Myocyte (in vitro differentiated cells): ENCODE results near the gene RAB3GAP2. TPM values are rescaled to one million over a fixed set of nuclear protein-coding genes. Genes with fewer than 3 reads are reported as not detected.
A peak's percentile ranks its signal among the peaks of the same experiment; 100 is the strongest.
"Not testable (repeated sequence)": the region's sequence is repeated elsewhere in the genome, so short reads cannot be mapped to it uniquely, and the experiment has no call there.

ENCODE experiments used
- DNase-seq: peaks from one replicate; pipeline ENCODE4 v3.0.0-alpha.2; 2012; ENCODE audit warnings: low read depth
- total RNA-seq: library from RNA; depleted of rRNA; stranded (reverse); fragments of >200 nt; gene quantifications from 2 replicates; pipeline ENCODE4 v1.2.3, GENCODE V29; 2014

The RAB3GAP2 gene
- total RNA-seq, 1 donor from 2014 or later, result 21.4 TPM

DNA sequence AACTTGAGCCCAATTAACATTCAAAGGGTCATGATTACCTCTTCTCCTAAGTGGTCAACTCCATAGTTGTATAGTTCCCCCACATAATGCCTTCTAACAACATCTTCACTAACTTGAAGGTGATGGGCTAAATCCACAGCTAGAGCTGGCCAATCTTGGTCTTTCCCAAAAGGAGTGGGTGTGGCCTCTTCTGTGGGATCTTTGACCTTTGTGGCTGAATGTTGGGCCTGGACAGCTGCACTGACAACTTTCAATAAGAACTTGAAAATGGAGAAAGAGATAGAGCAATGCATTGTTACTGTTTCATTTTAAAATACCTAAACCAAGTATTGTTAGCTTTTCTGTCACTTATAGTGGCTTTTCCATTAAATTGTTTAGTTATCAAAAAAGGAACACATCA is 119.1 kb downstream of the RAB3GAP2 start:
- peak; percentile 74 for DNase-seq

DNA sequence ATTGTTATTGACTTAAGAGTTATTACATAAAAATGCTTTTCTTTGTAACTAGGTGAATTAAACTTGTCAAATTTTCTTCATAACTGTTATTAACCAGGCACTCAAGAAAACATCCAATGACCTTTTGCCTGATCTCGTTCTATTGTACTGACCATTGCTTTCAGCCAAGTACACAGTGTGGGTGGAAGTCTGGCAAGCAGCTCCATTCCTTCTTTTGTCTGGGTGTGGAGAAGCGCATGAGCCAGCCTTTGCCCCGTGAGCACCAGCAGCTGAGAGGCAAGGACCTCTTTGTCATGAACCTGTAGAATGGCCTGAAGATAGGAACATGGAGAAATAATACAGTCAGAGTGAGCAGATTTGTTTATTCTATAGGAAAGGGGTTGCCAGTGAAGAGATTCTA is 120.8 kb downstream of the RAB3GAP2 start:
- peak; percentile 21 for DNase-seq

DNA sequence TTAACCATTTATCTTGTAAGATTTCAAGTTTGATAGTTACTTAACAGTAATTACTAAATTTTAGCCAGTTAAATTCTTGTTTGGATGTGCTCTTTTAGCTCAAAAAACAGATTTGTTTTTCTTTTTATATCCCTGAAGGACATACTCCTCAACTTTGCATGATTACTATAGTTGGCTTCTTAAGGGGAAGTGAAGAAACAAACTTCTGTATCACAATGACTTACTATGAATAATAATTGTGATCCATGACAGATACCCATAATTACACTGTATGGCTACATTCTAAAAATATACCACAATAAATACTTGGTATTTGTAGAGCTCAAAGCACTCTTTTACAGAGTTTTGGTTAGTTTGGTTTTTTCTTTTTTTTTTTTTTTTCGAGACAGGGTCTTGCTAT is 122.5 kb downstream of the RAB3GAP2 start:
- no peak for DNase-seq

DNA sequence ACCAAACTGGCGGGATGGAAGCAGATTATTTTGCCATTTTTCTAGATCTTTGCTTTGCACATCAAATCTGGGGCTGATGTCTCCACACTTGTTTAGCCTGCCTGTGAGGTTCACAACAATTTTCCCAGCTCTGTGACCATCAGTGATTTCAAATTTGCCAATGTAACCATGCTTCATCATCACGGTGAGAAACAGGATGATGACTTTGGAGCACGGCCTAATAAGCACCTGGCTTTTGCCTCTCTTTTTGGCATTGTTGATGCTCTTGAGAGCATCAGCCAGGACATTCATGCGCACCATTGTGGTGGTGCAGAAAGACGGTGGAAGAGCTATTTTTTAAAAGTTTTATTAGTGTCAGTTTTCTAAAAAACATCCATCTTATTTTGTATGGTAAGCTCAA is 128.2 kb downstream of the RAB3GAP2 start:
- DNase-seq, result no peak

DNA sequence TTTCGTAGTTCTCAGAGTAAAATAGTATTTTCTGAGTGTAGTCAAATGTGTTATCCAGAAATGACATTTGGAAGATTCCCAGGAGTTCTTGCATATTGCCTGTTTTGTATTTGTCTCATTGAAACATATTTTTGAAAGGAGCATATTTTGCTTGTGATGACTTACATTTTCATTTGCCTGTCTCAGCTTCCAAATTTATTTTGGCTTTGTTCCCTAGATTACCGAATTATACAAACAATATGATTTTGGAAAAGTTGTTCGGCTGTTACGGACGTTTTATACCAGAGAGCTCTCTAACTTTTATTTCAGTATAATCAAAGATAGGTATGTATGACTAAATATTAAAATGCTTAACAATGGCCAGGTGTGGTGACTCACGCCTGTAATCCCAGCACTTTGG is 132.3 kb downstream of the RAB3GAP2 start:
- no peak for DNase-seq

DNA sequence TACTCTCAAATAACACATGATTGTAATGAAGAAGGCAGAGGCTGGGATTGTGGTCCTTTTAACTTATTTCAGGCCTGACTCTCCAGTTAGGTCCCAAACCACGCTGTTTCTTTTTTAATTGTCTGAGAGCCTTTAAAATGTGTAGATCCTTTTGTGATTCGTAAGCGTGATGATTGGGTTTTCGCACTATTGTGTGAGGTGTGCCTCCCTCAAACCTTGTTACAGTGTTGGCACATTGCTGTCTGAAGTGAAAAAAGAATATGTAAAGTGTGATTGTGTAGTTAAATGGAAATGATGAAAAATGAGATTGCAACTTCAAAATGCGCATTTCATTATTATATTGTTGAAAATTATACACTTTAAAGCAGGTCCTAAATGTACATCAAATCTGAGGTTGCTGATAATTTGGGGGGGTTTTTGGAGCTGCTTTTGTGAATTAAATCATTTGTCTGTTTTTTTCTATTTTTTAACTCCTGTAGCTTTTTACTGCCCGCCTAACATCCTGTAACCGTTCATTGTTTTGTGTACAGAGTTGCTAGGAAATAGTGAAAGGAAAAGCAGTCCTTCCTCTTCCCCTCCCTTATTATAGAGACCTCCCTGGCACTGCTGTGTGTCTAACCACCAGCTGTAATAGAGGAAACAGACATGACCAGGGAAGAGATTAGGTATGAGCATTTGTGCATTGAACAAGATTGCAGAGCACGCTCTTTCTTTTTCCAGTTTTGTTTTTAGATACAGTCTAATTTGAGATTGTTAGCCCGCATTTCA is 135.1 kb downstream of the RAB3GAP2 start:
- DNase-seq, result no peak

DNA sequence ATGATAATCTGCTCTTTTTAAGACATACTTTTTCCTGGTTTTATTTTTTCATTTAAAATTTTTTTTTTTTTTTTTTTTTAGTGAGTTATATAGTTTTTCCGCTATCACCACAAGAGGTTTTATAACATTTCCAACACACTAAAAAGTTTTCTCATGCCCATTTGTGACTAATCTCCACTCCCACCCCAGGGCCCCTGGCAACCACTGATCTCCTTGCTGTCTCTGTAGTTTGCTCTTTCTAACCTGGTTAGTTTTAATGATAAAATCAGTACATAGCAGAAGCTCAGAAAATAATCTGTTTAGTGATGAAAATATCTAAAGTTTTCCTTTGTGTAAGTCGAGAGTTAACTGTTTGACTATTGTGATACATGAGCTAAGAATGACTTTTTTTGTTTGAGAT is 136.5 kb downstream of the RAB3GAP2 start:
- no peak for DNase-seq

DNA sequence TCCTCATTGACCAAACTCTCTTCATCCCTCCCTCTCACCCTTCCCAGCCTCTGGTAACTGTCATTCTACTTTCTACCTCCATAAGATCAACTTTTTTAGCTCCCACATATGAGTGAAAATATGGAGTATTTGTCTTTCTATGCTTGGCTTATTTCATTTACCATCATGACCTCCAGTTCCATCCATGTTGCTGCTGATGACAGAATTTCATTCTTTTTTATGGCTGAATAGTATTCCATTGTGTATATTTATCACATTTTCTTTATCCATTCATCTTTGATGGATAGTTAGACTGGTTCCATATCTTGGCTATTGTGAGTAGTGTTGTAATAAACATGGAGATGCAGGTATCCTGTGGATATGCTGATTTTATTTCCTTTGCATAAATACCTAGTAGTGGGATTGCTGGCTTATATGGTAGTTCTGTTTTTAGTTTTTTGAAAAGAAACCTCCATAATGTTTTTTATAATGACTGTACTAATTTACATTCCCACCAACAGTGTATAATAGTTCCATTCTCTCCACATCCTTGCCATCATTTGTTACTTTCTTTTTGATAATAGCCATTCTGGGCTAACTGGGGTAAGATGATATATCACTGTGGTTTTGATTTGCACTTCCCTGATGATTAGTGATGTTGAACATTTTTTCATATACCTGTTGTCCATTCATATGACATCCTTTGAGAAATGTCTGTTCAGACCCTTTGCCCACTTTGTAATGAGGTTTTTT is 142.6 kb downstream of the RAB3GAP2 start:
- DNase-seq, result no peak

DNA sequence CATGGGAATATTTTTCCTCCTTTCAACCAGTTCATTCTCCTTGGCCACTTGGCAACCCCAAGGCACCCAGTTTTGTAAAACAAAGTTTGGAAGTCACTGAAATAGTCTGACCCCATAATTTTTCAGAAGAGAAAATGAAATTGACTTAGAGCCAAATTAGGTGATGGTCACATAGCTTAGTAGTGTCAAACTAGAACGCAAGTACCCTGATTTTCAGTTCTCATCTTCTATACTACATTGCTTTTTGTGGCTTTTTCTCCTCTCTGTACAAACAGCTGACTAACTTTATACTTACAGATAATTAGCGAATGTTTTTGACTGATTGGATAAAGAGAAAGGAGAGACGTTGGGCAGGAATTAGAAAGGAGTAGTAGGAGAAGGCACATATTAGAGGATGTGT is 145.2 kb downstream of the RAB3GAP2 start:
- no peak for DNase-seq

DNA sequence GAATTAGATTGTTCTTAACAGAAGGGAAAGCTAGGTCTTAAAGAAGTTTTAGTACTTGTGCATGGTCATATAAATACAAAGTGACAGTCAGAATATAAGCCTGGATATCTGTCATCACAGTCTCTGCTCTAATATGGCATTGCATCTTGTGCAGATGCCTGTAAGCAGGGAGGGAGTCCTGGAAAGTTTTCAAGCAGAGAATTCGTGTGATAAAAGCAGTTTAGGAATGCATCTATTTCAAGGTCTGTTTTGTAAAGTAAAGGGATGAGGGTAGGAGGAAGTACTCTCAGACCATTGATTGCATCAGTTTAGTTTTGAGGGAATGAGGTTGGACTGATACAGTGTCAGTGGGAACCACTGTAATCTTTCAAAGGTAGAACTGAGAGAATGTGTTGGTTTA is 147.7 kb downstream of the RAB3GAP2 start:
- DNase-seq, result peak; percentile 3

DNA sequence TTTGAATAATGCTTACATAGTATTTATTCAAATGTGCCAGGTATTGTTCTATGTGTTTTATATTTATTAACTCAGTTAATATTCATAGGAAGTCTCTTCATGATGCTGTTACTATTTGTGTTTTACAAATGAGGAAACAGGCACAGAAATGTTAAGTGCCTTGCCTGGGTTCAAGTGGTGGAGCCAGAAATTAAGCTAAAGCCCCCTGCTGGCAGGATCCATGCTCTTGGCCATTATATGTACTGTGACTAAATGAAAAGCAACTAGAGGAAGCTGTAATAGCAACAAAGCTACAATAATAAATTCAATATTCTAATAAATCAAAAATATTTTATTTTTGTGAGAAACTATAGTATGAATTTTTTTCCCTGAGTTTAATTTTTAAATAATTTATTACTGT is 148.4 kb downstream of the RAB3GAP2 start:
- no peak for DNase-seq

DNA sequence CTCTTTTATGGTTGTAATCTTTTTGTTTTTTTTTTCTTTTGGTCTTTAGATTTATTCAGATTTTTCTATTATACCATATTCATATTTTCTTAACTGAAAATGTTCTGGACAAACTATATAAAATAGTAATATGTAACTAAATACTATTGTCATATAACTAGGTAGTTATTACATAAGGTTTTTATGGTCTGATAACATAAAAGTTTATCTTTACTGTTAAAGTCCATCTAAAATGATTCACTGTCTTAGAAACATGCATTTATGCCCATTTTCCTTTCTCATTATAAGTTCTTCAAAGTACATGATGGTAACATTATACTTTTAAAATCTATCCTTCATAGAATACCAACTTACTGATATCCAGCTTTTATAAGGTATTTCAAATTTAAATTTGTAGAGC is 149.2 kb downstream of the RAB3GAP2 start:
- no peak for DNase-seq

DNA sequence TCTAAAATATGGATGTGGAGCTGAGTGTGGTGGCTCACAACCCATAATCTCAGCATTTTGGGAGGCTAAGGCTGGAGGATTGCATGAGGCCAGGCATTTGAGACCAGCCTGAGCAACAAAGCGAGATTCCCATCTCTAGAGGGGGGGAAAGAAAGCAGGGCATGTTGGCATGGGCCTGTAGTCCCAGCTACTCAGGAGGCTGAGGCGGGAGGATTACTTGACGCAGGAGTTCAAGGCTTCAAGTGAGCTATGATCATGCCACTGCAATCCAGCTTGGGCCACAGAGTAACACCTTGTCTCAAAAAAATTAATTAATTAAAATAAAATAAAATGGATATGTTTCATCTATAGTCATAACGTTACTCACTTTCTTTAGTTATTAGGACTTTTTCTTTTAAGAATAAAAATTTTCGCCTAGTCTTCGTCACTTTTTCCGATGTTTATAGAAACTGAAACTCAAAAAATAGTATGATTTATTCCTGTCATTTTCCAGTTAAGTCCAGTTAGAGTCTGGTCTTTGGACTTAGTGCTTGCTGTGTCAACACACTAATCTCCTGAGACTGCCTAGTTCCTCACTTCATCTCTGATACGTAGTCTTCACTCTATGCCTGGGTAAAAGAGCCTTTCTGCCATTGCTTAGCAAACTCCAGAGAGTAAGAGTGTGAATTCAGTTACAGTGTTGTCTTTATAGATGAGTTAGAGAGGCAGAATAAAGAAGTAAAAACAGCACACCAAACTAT is 150.3 kb downstream of the RAB3GAP2 start:
- DNase-seq, result no peak

DNA sequence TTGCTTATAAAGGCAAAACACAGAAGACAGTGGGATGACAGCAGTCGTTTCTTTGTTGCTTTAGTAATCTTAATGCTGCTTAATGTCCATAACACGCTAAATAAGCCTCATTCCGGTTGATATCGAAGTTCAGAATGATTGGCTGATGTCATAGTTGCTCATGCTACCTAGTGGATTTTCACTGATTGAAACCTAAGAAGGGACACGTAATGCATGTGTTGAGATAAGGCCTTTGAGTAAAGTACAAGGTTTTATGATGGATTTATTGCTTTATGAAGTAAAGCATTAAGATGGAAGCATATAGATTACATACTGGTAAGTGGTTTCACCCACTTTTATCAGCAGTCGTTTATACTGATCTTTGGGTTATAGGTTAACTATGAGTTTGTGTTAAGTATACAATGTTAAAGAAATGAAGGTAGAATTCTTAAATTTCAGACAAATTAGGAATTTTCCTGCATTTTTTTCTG is 153.2 kb downstream of the RAB3GAP2 start:
- DNase-seq, result no peak

DNA sequence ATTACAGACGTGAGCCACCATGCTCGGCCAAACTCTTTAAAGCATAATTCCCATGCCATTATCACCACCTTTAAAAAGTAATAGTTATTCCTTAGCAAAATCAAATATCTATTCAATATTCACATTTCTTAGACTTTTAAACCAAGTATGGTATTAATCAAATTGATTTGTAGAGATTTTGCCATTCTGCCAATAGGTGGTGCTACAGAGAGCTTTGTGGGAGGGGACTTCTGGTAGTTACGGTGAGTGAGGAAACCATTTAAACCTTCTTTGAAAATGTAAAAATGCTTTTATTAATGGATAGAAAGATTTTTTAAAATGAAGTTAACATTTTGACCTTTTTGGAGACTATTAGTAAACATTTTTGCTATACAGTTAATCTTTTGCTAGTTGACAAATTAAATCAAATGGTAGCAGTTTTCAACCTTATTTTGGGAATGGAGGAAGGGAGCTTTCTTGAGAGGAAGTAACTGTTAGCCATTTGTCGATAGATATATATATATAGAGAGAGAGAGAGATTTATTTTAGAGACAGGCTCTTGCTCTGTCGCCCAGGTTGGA is 159.0 kb downstream of the RAB3GAP2 start:
- peak; percentile 16 for DNase-seq

DNA sequence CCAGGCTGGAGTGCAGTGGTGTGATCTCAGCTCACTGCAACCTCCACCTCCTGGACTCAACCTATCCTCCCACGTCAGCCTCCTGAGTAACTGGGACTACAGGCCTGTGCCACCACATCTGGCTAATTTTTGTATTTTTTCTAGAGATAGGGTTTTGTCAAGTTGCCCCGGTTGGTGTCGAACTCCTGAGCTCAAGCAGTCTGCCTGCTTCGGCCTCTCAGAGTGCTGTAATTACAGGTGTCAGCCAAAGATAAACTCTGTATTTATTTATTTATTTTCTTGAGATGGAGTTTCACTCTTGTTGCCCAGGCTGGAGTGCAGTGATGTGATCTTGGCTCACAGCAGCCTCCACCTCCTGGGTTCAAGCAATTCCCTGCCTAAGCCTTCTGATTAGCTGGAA is 159.7 kb downstream of the RAB3GAP2 start:
- DNase-seq, result not testable (repeated sequence)

DNA sequence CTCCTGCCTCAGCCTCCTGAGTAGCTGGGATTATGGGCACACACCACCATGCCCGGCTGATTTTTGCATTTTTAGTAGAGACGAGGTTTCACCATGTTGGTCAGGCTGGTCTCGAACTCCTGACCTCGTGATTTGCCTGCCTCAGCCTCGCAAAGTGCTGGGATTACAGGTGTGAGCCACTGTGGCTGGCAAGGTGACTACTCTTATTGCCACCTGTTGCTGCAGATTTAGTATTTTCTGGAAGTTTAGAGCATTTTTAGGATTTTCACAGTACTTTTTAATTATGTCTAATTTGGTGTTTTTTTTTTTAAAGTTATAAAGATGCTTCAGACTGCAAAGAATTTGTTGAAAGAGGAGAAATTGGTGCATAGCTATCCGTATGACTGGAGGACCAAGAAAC is 161.8 kb downstream of the RAB3GAP2 start:
- not testable (repeated sequence) for DNase-seq

DNA sequence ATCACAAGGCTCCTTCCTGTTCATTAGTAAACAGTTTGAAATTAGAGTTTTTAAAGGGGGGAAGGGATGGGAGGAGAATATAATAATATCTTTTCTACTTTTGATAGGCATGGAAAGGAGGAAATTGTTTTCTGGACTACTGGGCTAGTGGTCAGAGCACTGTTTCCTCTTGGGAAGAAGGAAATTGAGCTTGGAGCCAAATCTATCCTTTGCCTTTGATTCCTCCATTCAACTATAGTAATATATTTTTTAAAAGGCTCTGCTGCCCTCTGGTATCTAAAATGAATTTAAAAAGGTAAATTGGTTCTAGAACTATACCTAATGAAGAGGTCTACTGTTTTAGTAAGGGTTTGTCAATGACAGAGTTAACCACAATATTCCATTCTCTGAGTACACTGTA is 172.4 kb downstream of the RAB3GAP2 start:
- no peak for DNase-seq
